IPS DF 19.7 (cell line): Measurements from ENCODE around the gene IL20RA.

Experiments
- DNase-seq: peaks from one replicate; pipeline ENCODE4 v3.0.0-alpha.2; 2013; ENCODE audit warnings: low read depth, low spot score

The IL20RA gene

GRCh38 chr6:137010128-137010718 lies 34.5 kb downstream of the IL20RA start:
- no peak for DNase-seq

- DNase-seq = no peak
These were observed 36.6 kb downstream of the IL20RA start for GRCh38 chr6:137008204-137008603.

- no peak for DNase-seq
These were observed 38.7 kb downstream of the IL20RA start for GRCh38 chr6:137006056-137006455.

- DNase-seq = no peak
These were observed 39.7 kb downstream of the IL20RA start for GRCh38 chr6:137005073-137005472.

GRCh38 chr6:137002505-137002904 lies 42.3 kb downstream of the IL20RA start:
- DNase-seq = no peak

- no peak for DNase-seq
These were observed 42.8 kb downstream of the IL20RA start for GRCh38 chr6:137001977-137002302.

GRCh38 chr6:137001299-137001976 lies 43.3 kb downstream of the IL20RA start:
- DNase-seq = peak; percentile 15

- DNase-seq = no peak
These were observed 43.9 kb downstream of the IL20RA start for GRCh38 chr6:137000825-137001224.

- DNase-seq = no peak
These were observed 49.2 kb downstream of the IL20RA start for GRCh38 chr6:136995521-136995920.

- no peak for DNase-seq
These were observed 50.0 kb downstream of the IL20RA start for GRCh38 chr6:136994782-136995181.

- no peak for DNase-seq
These were observed 52.7 kb downstream of the IL20RA start for GRCh38 chr6:136992113-136992512.

GRCh38 chr6:136991646-136992045 lies 53.1 kb downstream of the IL20RA start:
- DNase-seq = no peak

GRCh38 chr6:136990754-136991153 lies 54.0 kb downstream of the IL20RA start:
- no peak for DNase-seq

GRCh38 chr6:136990242-136990578 lies 54.6 kb downstream of the IL20RA start:
- no peak for DNase-seq

GRCh38 chr6:136989571-136990241 lies 55.1 kb downstream of the IL20RA start:
- peak; percentile 50 for DNase-seq

- no peak for DNase-seq
These were observed 57.2 kb downstream of the IL20RA start for GRCh38 chr6:136987526-136987925.

- DNase-seq = no peak
These were observed 59.3 kb downstream of the IL20RA start for GRCh38 chr6:136985502-136985901.

GRCh38 chr6:136984578-136984977 lies 60.2 kb downstream of the IL20RA start:
- no peak for DNase-seq

GRCh38 chr6:136983687-136984086 lies 61.1 kb downstream of the IL20RA start:
- no peak for DNase-seq

- DNase-seq = no peak
These were observed 61.8 kb downstream of the IL20RA start for GRCh38 chr6:136982928-136983327.

- no peak for DNase-seq
These were observed 64.7 kb downstream of the IL20RA start for GRCh38 chr6:136980070-136980469.

- DNase-seq = no peak
These were observed 65.6 kb downstream of the IL20RA start for GRCh38 chr6:136979206-136979605.

- no peak for DNase-seq
These were observed 67.7 kb downstream of the IL20RA start for GRCh38 chr6:136977075-136977474.
